Tibial nerve (tissue), 4 donors: ENCODE measurements around the gene C1D. TPM values are rescaled to one million over a fixed set of nuclear protein-coding genes. Genes with fewer than 3 reads are reported as not detected.

Experiments
- DNase-seq, 2 donors: peaks; one replicate each; pipeline ENCODE4 v3.0.0-alpha.2; 2019; ENCODE audit warnings: low spot score in 2 of 2
- H3K27ac ChIP-seq, 4 donors: fragments of 200-600 bp; sonication (generic) in 3 of 4; one replicate each; pipeline ENCODE4 v1.5.1; 2017 to 2019; ENCODE audit warnings: mild to moderate bottlenecking in 1 of 4
- H3K27me3 ChIP-seq, 2 donors: fragments of 200-600 bp; sonication (generic) in 1 of 2; one replicate each; pipeline versions ENCODE4 v1.5.1 to v1.6.0; 2017 to 2019
- H3K36me3 ChIP-seq, 3 donors: fragments of 200-600 bp; sonication (generic); one replicate each; pipeline ENCODE4 v1.5.1; 2018 to 2019
- H3K4me1 ChIP-seq, 4 donors: fragments of 200-600 bp; sonication (generic) in 3 of 4; one replicate each; pipeline ENCODE4 v1.5.1; 2017 to 2019
- H3K4me3 ChIP-seq, 4 donors: fragments of 200-600 bp; sonication (generic) in 3 of 4; one replicate each; pipeline ENCODE4 v1.5.1; 2017 to 2019; ENCODE audit warnings: mild to moderate bottlenecking in 1 of 4, moderate library complexity in 1 of 4
- H3K9me3 ChIP-seq, 4 donors: fragments of 200-600 bp; sonication (generic) in 3 of 4; one replicate each; pipeline ENCODE4 v1.5.1; 2017 to 2019
- CTCF ChIP-seq, 5 experiments: fragments of 200-600 bp in 3 of 5; fragments of 450-650 bp in 2 of 5; sonication (generic) in 3 of 5; IDR thresholded peaks; one replicate each; pipeline ENCODE4 v1.5.1; 2016 to 2019; ENCODE audit warnings: antibody characterized with exemption in 5 of 5, mild to moderate bottlenecking in 3 of 5, moderate library complexity in 2 of 5
- EP300 ChIP-seq, 2 donors: sonication (generic); formaldehyde crosslinking; IDR thresholded peaks; one replicate each; pipeline ENCODE4 v1.6.1; 2017; ENCODE audit warnings: antibody characterized with exemption in 2 of 2, mild to moderate bottlenecking in 1 of 2
- POLR2A ChIP-seq, 2 donors: fragments of 450-650 bp; IDR thresholded peaks; one replicate each; pipeline ENCODE4 v1.6.1; 2017; ENCODE audit warnings: antibody characterized with exemption in 2 of 2, mild to moderate bottlenecking in 2 of 2, moderate library complexity in 2 of 2
- WGBS, 2 donors: methylation state at CpG; one replicate each; pipeline ENCODE4 v1.1.5; 2018; 5-methylcytosine and 5-hydroxymethylcytosine counted together
- total RNA-seq, 4 donors: library from RNA; depleted of rRNA; stranded (reverse); fragments of >200 nt; gene quantifications; one replicate each; pipeline ENCODE4 v1.1.0, GENCODE V29; 2016

The C1D gene
- total RNA-seq, 4 donors from 2014 or later = 13.5 to 25.3 (median 22.6) TPM

GRCh38 chr2:68059784-68060525 lies 2.8 kb downstream of the C1D start:
- H3K4me1 ChIP-seq = peaks cover 0 to 67% (median 26%) of the 10 kb centered on the region in 4 donors
- no peaks in the 10 kb centered on the region for H3K27me3 ChIP-seq
- no peaks in the 10 kb centered on the region for H3K9me3 ChIP-seq
- no peak for TF ChIP-seq EP300 (IDR thresholded peaks at IDR 0.05)
- no peak for TF ChIP-seq CTCF (IDR thresholded peaks at IDR 0.05)
- no peak for TF ChIP-seq POLR2A (IDR thresholded peaks at IDR 0.05)
- WGBS, 2 donors = 79 to 80% methylated on average over 12 of the region's 12 CpGs
- no peak overlapping the region for H3K27ac ChIP-seq
- H3K36me3 ChIP-seq = no peaks in the 10 kb centered on the region
- no peak overlapping the region for H3K4me3 ChIP-seq
- DNase-seq = no peak

GRCh38 chr2:68057658-68058396 lies 5.0 kb downstream of the C1D start:
- H3K36me3 ChIP-seq = no peaks in the 10 kb centered on the region
- H3K27me3 ChIP-seq = no peaks in the 10 kb centered on the region
- TF ChIP-seq POLR2A (IDR thresholded peaks at IDR 0.05) (no peak), EP300 (IDR thresholded peaks at IDR 0.05) (no peak), CTCF (IDR thresholded peaks at IDR 0.05) (no peak)
- no peak overlapping the region for H3K4me3 ChIP-seq
- no peak for DNase-seq
- no peaks in the 10 kb centered on the region for H3K9me3 ChIP-seq
- peaks cover 0 to 74% (median 22%) of the 10 kb centered on the region in 4 donors for H3K4me1 ChIP-seq
- no peak overlapping the region for H3K27ac ChIP-seq
- WGBS, 2 donors = 86 to 91% methylated on average over 3 of the region's 3 CpGs

GRCh38 chr2:68052717-68053422 lies 9.9 kb downstream of the C1D start:
- DNase-seq = no peak
- Histone ChIP-seq H3K4me3 (no peak overlapping the region), H3K4me1 (peaks cover 0 to 49% (median 0%) of the 10 kb centered on the region in 4 donors), H3K9me3 (no peaks in the 10 kb centered on the region), H3K27ac (no peak overlapping the region), H3K27me3 (no peaks in the 10 kb centered on the region), H3K36me3 (no peaks in the 10 kb centered on the region)
- WGBS, 2 donors = 62 to 72% methylated on average over 6 of the region's 6 CpGs
- TF ChIP-seq CTCF (IDR thresholded peaks at IDR 0.05) (no peak), EP300 (IDR thresholded peaks at IDR 0.05) (no peak), POLR2A (IDR thresholded peaks at IDR 0.05) (no peak)

- TF ChIP-seq CTCF (IDR thresholded peaks at IDR 0.05) = no peak
- TF ChIP-seq POLR2A (IDR thresholded peaks at IDR 0.05) = no peak
- TF ChIP-seq EP300 (IDR thresholded peaks at IDR 0.05) = no peak
- H3K4me3 ChIP-seq = no peak overlapping the region
- DNase-seq = no peak
- peaks cover 0 to 35% (median 0%) of the 10 kb centered on the region in 4 donors for H3K4me1 ChIP-seq
- no peaks in the 10 kb centered on the region for H3K9me3 ChIP-seq
- no peak overlapping the region for H3K27ac ChIP-seq
- WGBS, 2 donors = 92 to 95% methylated on average over 2 of the region's 2 CpGs
- no peaks in the 10 kb centered on the region for H3K27me3 ChIP-seq
- no peaks in the 10 kb centered on the region for H3K36me3 ChIP-seq
Measured at GRCh38 chr2:68050353-68050752, 12.5 kb downstream of the C1D start.
